Lower leg skin (tissue), 4 donors: Measurements from ENCODE around the gene RPL18A. TPM values are rescaled to one million over a fixed set of nuclear protein-coding genes. Genes with fewer than 3 reads are reported as not detected.

Source experiments
- DNase-seq, 2 donors: peaks; one replicate each; pipeline ENCODE4 v3.0.0-alpha.2; 2019; ENCODE audit warnings: low spot score in 2 of 2
- H3K4me3 ChIP-seq: fragments of 200-600 bp; sonication (generic); 2 replicates; pipeline ENCODE4 v1.5.1; 2017; ENCODE audit warnings: mild to moderate bottlenecking, low read depth; ENCODE audit not compliant: poor library complexity, severe bottlenecking
- CTCF ChIP-seq, 3 donors: fragments of 450-650 bp; IDR thresholded peaks; one replicate each; pipeline ENCODE4 v1.5.1; 2016; ENCODE audit warnings: antibody characterized with exemption in 3 of 3, mild to moderate bottlenecking in 3 of 3, moderate library complexity in 2 of 3
- POLR2A ChIP-seq, 2 donors: fragments of 450-650 bp; IDR thresholded peaks; one replicate each; pipeline ENCODE4 v1.6.1; 2016 to 2017; ENCODE audit warnings: antibody characterized with exemption in 2 of 2, mild to moderate bottlenecking in 1 of 2, moderate library complexity in 1 of 2
- WGBS, 2 donors: methylation state at CpG; one replicate each; pipeline ENCODE4 v1.1.5; 2018; 5-methylcytosine and 5-hydroxymethylcytosine counted together
- intact Hi-C: fragments of 100-400 bp; cut with DNase I; formaldehyde crosslinking; loops from one replicate; pipeline ENCODE4 v1.15.0; 2023; ENCODE audit warnings: low total_unique reads
- total RNA-seq, 4 donors: library from RNA; depleted of rRNA; stranded (reverse); fragments of >200 nt; gene quantifications; one replicate each; pipeline ENCODE4 v1.1.0, GENCODE V29; 2016

The RPL18A gene
- total RNA-seq, 4 donors from 2014 or later: 2,094 to 3,301 (median 2,396) TPM

GRCh38 chr19:17902701-17903100 lies 43.0 kb downstream of the RPL18A start:
- intact Hi-C loops: no loop called here
- whole genome bisulfite sequencing, 2 donors: 29 to 46% methylated on average over 6 of the region's 6 CpGs
- no peak for DNase-seq
- TF ChIP-seq CTCF (IDR thresholded peaks at IDR 0.05) (no peak), POLR2A (IDR thresholded peaks at IDR 0.05) (no peak)
- H3K4me3 ChIP-seq: no peak overlapping the region

- H3K4me3 ChIP-seq: no peak overlapping the region
- DNase-seq: no peak
- intact Hi-C loops: no loop called here
- no peak for TF ChIP-seq CTCF (IDR thresholded peaks at IDR 0.05)
- TF ChIP-seq POLR2A (IDR thresholded peaks at IDR 0.05): no peak
- WGBS, 2 donors: 88 to 95% methylated on average over 3 of the region's 3 CpGs
Observed at GRCh38 chr19:17908244-17908643, 48.5 kb downstream of the RPL18A start.

GRCh38 chr19:17909003-17909732 lies 49.5 kb downstream of the RPL18A start:
- TF ChIP-seq POLR2A (IDR thresholded peaks at IDR 0.05): no peak
- TF ChIP-seq CTCF (IDR thresholded peaks at IDR 0.05): no peak
- H3K4me3 ChIP-seq: no peak overlapping the region
- DNase-seq: no peak
- intact Hi-C loops: no loop called here
- 36 to 42% methylated on average over 7 of the region's 7 CpGs for WGBS, 2 donors

- no peak for DNase-seq
- TF ChIP-seq POLR2A (IDR thresholded peaks at IDR 0.05) (no peak), CTCF (IDR thresholded peaks at IDR 0.05) (no peak)
- WGBS, 2 donors: 85 to 88% methylated on average over 11 of the region's 11 CpGs
- intact Hi-C loops: no loop called here
- H3K4me3 ChIP-seq: no peak overlapping the region
Observed at GRCh38 chr19:17910791-17911360, 51.2 kb downstream of the RPL18A start.

Other genes with a start within 250 kb of the RPL18A start
- not detected for gene UNC13A, start 171.6 kb upstream of the RPL18A start, total RNA-seq
- gene MAP1S, start 140.4 kb upstream of the RPL18A start, total RNA-seq: 10 to 100 TPM; 10.8 to 32.7 (median 24.5) TPM
- gene FCHO1, start 108.4 kb upstream of the RPL18A start, total RNA-seq: 10 to 100 TPM; 38.7 to 78.4 (median 56.3) TPM
- 10 to 100 TPM in 2 of 4 donors, 1 to 10 TPM in 2; 2.9 to 18.3 (median 10.7) TPM for gene B3GNT3, start 64.8 kb upstream of the RPL18A start, total RNA-seq
- not detected for gene INSL3, start 38.4 kb upstream of the RPL18A start, total RNA-seq
- 1 to 10 TPM; 2.1 to 4.0 (median 3.7) TPM for gene JAK3, start 11.9 kb upstream of the RPL18A start, total RNA-seq
- not detected for gene SLC5A5, start 12.0 kb downstream of the RPL18A start, total RNA-seq
- gene CCDC124, start 73.1 kb downstream of the RPL18A start, total RNA-seq: 10 to 100 TPM; 32.6 to 91.9 (median 47.4) TPM
- gene KCNN1, start 107.2 kb downstream of the RPL18A start, total RNA-seq: under 1 TPM in 1 of 4 donors, not detected in 3; 0.36 TPM
- gene ARRDC2, start 148.3 kb downstream of the RPL18A start, total RNA-seq: 10 to 100 TPM; 54.1 to 92.8 (median 73.5) TPM
- gene IL12RB1, start 227.0 kb downstream of the RPL18A start, total RNA-seq: under 1 TPM in 2 of 4 donors, not detected in 2; 0.34 to 0.58 TPM
- 10 to 100 TPM; 12.9 to 19.8 (median 17.0) TPM for gene MAST3, start 237.9 kb downstream of the RPL18A start, total RNA-seq